Posterior cingulate gyrus (tissue), 11 donors: ENCODE results near the gene SLC41A1.

Source experiments
- DNase-seq, 10 donors: peaks; one replicate each; pipeline versions ENCODE4 v3.0.0 to v3.0.0-alpha.2; 2020 to 2021; ENCODE audit warnings: mixed read lengths in 3 of 10
- intact Hi-C: fragments of 100-400 bp; cut with DNase I; formaldehyde crosslinking; loops from one replicate; pipeline ENCODE4 v1.15.1; 2023

The SLC41A1 gene

GRCh38 chr1:205792961-205793673 is 19.9 kb downstream of the SLC41A1 start:
- intact Hi-C loops, result loop anchor here (1.0 to 10.0 kb wide), 4 partner anchors 49 to 312 kb away; no protein-coding TSS in a partner anchor
- DNase-seq, result no peak

- DNase-seq, result no peak
- intact Hi-C loops, result loop anchor here (1.0 to 10.0 kb wide), 4 partner anchors 50 to 312 kb away; no protein-coding TSS in a partner anchor
These were observed 20.5 kb downstream of the SLC41A1 start for GRCh38 chr1:205792481-205792881.

- peak; percentile 42 to 95 (median 78) for DNase-seq
- intact Hi-C loops, result loop anchor here (1.0 to 10.0 kb wide), 4 partner anchors 51 to 313 kb away; no protein-coding TSS in a partner anchor
These were observed 21.3 kb downstream of the SLC41A1 start for GRCh38 chr1:205791568-205792180.

GRCh38 chr1:205787287-205787916 is 25.6 kb downstream of the SLC41A1 start:
- DNase-seq, result no peak
- intact Hi-C loops, result no loop called here

GRCh38 chr1:205786601-205787000 is 26.4 kb downstream of the SLC41A1 start:
- no peak for DNase-seq
- intact Hi-C loops, result no loop called here

GRCh38 chr1:205785446-205785845 is 27.6 kb downstream of the SLC41A1 start:
- intact Hi-C loops, result no loop called here
- DNase-seq, result no peak

GRCh38 chr1:205783904-205784303 is 29.1 kb downstream of the SLC41A1 start:
- intact Hi-C loops, result no loop called here
- DNase-seq, result peak in 1 of 10 donors; percentile 11

- no peak for DNase-seq
- intact Hi-C loops, result no loop called here
These were observed 29.6 kb downstream of the SLC41A1 start for GRCh38 chr1:205783433-205783795.

GRCh38 chr1:205782627-205783432 is 30.2 kb downstream of the SLC41A1 start:
- no peak for DNase-seq
- intact Hi-C loops, result no loop called here

GRCh38 chr1:205780335-205780734 is 32.7 kb downstream of the SLC41A1 start:
- intact Hi-C loops, result no loop called here
- DNase-seq, result no peak

GRCh38 chr1:205777994-205778393 is 35.0 kb downstream of the SLC41A1 start:
- DNase-seq, result no peak
- intact Hi-C loops, result no loop called here

GRCh38 chr1:205775717-205776056 is 37.3 kb downstream of the SLC41A1 start:
- no peak for DNase-seq
- intact Hi-C loops, result no loop called here

- DNase-seq, result peak; percentile 74 to 98 (median 85)
- intact Hi-C loops, result no loop called here
These were observed 37.8 kb downstream of the SLC41A1 start, which contains the start of gene RAB29 for GRCh38 chr1:205775015-205775716. TSS of gene RAB29 (minus strand) at chr1:205775482. CDS start at chr1:205774956, 526 bp downstream.

- DNase-seq, result no peak
- intact Hi-C loops, result no loop called here
These were observed 38.6 kb downstream of the SLC41A1 start for GRCh38 chr1:205774198-205775014.

GRCh38 chr1:205772607-205773032 is 40.4 kb downstream of the SLC41A1 start:
- no peak for DNase-seq
- intact Hi-C loops, result no loop called here

- DNase-seq, result no peak
- intact Hi-C loops, result no loop called here
These were observed 42.4 kb downstream of the SLC41A1 start for GRCh38 chr1:205770618-205771017.

GRCh38 chr1:205769641-205770365 is 43.2 kb downstream of the SLC41A1 start:
- intact Hi-C loops, result no loop called here
- no peak for DNase-seq

GRCh38 chr1:205767248-205767647 is 45.8 kb downstream of the SLC41A1 start:
- DNase-seq, result no peak
- intact Hi-C loops, result no loop called here

GRCh38 chr1:205766570-205766969 is 46.4 kb downstream of the SLC41A1 start:
- intact Hi-C loops, result no loop called here

More at GRCh38 chr1:205766570-205766969, 46.4 kb downstream of the SLC41A1 start:
- no peak for DNase-seq
